Thoracic aorta (tissue), 2 donors: ENCODE measurements around the gene ZC3H18. TPM values are rescaled to one million over a fixed set of nuclear protein-coding genes. Genes with fewer than 3 reads are reported as not detected.

Experiments
- ATAC-seq: fragments of 150-250 bp; one replicate; pipeline ENCODE4 v1.8.0; 2017; ENCODE audit warnings: low read depth; ENCODE audit not compliant: insufficient number of reproducible peaks, low FRiP score
- DNase-seq: peaks from one replicate; pipeline ENCODE4 v3.0.0-alpha.2; 2020; ENCODE audit warnings: low spot score
- H3K27ac ChIP-seq, 2 donors: fragments of 200-600 bp; sonication (generic); 1 replicate in 1 of 2; 2 replicates in 1 of 2; pipeline ENCODE4 v1.5.1; 2016; ENCODE audit warnings: mild to moderate bottlenecking in 2 of 2, moderate library complexity in 2 of 2
- H3K27me3 ChIP-seq: fragments of 200-600 bp; sonication (generic); replicated peaks from 2 replicates; pipeline ENCODE4 v1.6.0; 2016; ENCODE audit warnings: mild to moderate bottlenecking; ENCODE audit not compliant: insufficient read depth
- H3K36me3 ChIP-seq: fragments of 200-600 bp; sonication (generic); one replicate; pipeline ENCODE4 v1.5.1; 2016
- H3K4me1 ChIP-seq, 2 donors: fragments of 200-600 bp; sonication (generic); 1 replicate in 1 of 2; 2 replicates in 1 of 2; pipeline versions ENCODE4 v1.5.1 to v1.6.0; 2016; ENCODE audit warnings: low read depth in 2 of 2, mild to moderate bottlenecking in 1 of 2; ENCODE audit not compliant: control insufficient read depth in 1 of 2
- H3K4me3 ChIP-seq: fragments of 200-600 bp; sonication (generic); 2 replicates; pipeline ENCODE4 v1.5.1; 2016; ENCODE audit warnings: mild to moderate bottlenecking
- H3K9me3 ChIP-seq: fragments of 200-600 bp; sonication (generic); 2 replicates; pipeline ENCODE4 v1.5.1; 2016
- total RNA-seq, 2 donors: library from RNA; depleted of rRNA; stranded (reverse); fragments of >200 nt; gene quantifications; one replicate each; pipeline versions ENCODE4 v1.1.0 to v1.2.3, GENCODE V29; 2016
- TF ChIP-seq, protein P1 (sequence below): fragments of 200-600 bp; sonication (generic); IDR thresholded peaks from one replicate; pipeline ENCODE4 v1.5.1; 2019; ENCODE audit warnings: antibody characterized with exemption

ZC3H18 gene
- total RNA-seq, 2 donors from 2014 or later = 21.8 to 30.3 TPM

DNA sequence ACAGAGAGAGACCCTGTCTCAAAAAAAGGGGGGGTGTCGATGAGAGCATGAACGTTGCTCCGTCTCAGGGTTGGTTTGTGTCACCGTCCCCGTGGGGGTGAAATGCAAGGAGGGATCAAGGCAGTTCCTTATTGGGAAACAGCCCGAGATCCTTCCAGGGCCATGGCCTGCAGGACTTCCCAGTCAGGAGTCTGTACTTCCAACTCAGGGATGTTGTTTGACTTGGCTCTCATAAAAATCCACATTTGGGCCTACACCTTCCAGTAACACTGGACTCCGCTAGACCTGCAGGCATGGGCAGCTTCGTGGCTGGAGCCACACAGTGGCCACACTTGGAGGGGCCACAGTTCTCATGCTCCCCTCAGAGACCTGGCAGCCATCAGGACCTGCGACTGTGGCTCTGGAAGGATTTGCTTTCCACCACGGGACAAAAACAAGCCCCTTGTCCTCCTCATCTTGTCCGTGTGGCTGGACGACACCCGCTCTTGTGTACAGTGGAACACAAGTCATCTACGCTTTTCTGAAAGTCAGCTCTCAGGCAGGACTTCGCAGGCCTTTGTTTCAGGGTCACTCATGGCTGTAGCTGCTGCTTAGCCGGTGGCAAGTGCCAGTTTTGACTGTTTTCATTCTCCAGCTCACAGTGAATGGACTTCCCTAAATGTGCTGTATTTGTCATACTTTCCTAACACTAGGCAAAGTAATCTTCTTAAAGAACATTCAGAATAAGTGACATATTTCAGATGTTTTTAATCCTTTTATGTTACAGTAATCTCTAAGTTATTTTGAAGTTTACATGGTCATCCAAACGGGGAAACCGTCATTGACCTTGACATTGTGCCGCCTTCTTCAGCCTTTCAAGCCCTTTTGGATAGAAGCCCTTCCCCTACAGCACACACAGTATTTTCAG is 44.0 kb downstream of the ZC3H18 start:
- Histone ChIP-seq H3K36me3 (peaks cover 26% of the 10 kb centered on the region), H3K9me3 (no peaks in the 10 kb centered on the region), H3K27ac (peak overlapping the region in 1 of 2 donors; percentile 11), H3K27me3 (no peaks in the 10 kb centered on the region), H3K4me1 (peaks cover 2 to 13% of the 10 kb centered on the region in 2 donors), H3K4me3 (no peak overlapping the region)
- ATAC-seq (no peak), DNase-seq (no peak)
- TF ChIP-seq, protein P1, sequence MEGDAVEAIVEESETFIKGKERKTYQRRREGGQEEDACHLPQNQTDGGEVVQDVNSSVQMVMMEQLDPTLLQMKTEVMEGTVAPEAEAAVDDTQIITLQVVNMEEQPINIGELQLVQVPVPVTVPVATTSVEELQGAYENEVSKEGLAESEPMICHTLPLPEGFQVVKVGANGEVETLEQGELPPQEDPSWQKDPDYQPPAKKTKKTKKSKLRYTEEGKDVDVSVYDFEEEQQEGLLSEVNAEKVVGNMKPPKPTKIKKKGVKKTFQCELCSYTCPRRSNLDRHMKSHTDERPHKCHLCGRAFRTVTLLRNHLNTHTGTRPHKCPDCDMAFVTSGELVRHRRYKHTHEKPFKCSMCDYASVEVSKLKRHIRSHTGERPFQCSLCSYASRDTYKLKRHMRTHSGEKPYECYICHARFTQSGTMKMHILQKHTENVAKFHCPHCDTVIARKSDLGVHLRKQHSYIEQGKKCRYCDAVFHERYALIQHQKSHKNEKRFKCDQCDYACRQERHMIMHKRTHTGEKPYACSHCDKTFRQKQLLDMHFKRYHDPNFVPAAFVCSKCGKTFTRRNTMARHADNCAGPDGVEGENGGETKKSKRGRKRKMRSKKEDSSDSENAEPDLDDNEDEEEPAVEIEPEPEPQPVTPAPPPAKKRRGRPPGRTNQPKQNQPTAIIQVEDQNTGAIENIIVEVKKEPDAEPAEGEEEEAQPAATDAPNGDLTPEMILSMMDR = no peak

DNA sequence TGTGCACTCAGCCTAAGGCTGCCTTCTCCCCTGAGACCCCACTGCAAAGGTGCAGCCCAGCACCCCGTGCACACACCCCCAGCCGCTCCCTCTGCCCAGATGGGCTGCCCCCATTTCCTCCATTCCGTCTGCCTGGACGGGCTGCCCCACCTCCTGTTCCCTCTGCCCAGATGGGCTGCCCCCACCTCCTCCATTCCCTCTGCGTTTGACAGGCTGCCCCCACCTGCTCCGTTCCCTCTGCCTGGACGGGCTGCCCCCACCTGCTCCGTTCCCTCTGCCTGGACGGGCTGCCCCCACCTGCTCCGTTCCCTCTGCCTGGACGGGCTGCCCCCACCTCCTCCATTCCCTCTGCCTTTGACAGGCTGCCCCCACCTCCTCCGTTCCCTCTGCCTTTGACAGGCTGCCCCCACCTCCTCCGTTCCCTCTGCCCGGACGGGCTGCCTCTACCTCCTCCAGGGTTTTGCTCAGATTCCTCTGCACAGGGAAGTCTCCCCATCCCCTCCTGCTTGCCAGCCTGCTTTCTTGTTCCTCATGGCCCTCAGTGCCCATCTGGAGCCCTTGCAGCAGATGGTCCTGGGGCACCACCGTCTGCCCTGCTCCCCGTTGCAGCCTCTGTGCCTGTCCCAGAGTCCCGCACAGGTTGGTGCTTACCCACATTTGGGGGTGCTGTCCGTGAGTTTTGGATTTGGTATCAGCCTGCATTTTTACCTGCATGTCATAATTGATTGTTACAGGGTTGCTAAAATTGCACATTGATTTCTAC is 44.8 kb downstream of the ZC3H18 start:
- Histone ChIP-seq H3K4me1 (peaks cover 2 to 13% of the 10 kb centered on the region in 2 donors), H3K27ac (peak overlapping the region in 1 of 2 donors; percentile 11), H3K4me3 (no peak overlapping the region), H3K36me3 (peaks cover 18% of the 10 kb centered on the region), H3K9me3 (no peaks in the 10 kb centered on the region), H3K27me3 (no peaks in the 10 kb centered on the region)
- ATAC-seq = no peak
- no peak for DNase-seq
- TF ChIP-seq, protein P1 = no peak

DNA sequence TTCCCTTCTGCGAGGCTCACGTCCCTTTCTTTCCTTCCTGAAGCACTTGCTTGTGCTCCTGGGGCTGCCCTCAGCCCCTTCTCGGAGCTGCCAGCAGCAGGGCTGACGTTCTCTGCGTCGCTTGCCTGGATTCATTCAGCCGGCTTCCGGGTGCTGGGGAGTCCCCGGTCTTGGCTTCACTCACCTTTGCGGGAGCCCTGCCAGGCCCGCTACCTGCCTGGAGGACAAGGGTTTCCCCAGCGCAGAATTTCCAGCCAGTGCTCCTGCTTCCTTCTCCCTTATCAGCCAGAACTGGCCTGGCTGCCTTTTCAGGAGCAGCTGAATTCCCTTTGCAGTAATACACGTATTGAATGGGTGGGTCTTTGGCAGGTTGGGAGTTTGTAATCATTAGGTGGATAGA is 46.1 kb downstream of the ZC3H18 start:
- TF ChIP-seq, protein P1 = no peak
- Histone ChIP-seq H3K27ac (no peak overlapping the region), H3K4me3 (no peak overlapping the region), H3K27me3 (no peaks in the 10 kb centered on the region), H3K4me1 (peaks cover 2 to 13% of the 10 kb centered on the region in 2 donors), H3K9me3 (no peaks in the 10 kb centered on the region), H3K36me3 (peaks cover 8% of the 10 kb centered on the region)
- DNase-seq = no peak
- no peak for ATAC-seq

DNA sequence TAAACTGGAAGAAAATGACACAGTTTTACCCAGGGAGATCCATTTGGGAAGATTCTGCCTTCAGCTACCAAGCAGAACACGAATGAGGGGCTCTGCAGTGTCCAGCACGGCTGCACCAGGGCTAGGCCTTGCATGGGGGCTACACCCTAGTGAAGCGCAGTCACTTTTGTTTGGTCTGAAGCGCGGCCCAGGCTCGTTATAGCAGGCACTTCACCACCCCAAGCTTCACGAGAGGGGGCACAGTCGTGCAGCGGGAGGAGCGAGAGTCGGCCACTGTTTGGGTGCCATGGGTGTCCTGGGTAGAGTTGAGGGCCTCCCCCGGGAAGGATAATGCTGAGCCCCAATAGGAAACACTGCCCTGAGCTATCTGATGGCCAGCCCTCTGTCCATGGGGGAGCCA is 46.5 kb downstream of the ZC3H18 start:
- TF ChIP-seq, protein P1 = no peak
- Histone ChIP-seq H3K4me3 (no peak overlapping the region), H3K4me1 (peaks cover 2 to 13% of the 10 kb centered on the region in 2 donors), H3K36me3 (peaks cover 8% of the 10 kb centered on the region), H3K9me3 (no peaks in the 10 kb centered on the region), H3K27me3 (no peaks in the 10 kb centered on the region), H3K27ac (no peak overlapping the region)
- ATAC-seq (no peak), DNase-seq (no peak)
